Mesendoderm (in vitro differentiated cells): Measurements from ENCODE around the gene MYOCOS.

ENCODE experiments used
- DNase-seq: peaks from one replicate; pipeline ENCODE4 v3.0.0; 2013
- H2AK5ac ChIP-seq: 2 replicates; pipeline ENCODE4 v1.6.1; 2013; ENCODE audit warnings: low read length, inconsistent platforms
- H2BK120ac ChIP-seq: 2 replicates; pipeline ENCODE4 v1.6.1; 2013; ENCODE audit warnings: low read depth, mild to moderate bottlenecking, low read length, moderate library complexity, mixed read lengths
- H2BK15ac ChIP-seq: replicated peaks from 2 replicates; pipeline ENCODE4 v1.6.1; 2013; ENCODE audit warnings: low read depth, mild to moderate bottlenecking, moderate library complexity
- H2BK5ac ChIP-seq: 2 replicates; pipeline ENCODE4 v1.6.1; 2013; ENCODE audit warnings: low read length, inconsistent platforms
- H3K18ac ChIP-seq: 2 replicates; pipeline ENCODE4 v1.6.1; 2013; ENCODE audit warnings: mild to moderate bottlenecking, low read length, mixed read lengths
- H3K23ac ChIP-seq: one replicate; pipeline ENCODE4 v1.6.1; 2013; ENCODE audit warnings: low read length
- H3K27ac ChIP-seq: 2 replicates; pipeline ENCODE4 v1.5.1; 2013; ENCODE audit warnings: low read depth, mild to moderate bottlenecking, inconsistent platforms, low read length, moderate library complexity
- H3K27me3 ChIP-seq: 2 replicates; pipeline ENCODE4 v1.6.1; 2013; ENCODE audit warnings: low read length, control low read depth, mild to moderate bottlenecking, inconsistent platforms; ENCODE audit not compliant: insufficient read depth, poor library complexity
- H3K36me3 ChIP-seq: 2 replicates; pipeline ENCODE4 v1.6.1; 2013; ENCODE audit warnings: low read length, inconsistent platforms; ENCODE audit not compliant: control insufficient read depth, insufficient read depth
- H3K4ac ChIP-seq: one replicate; pipeline ENCODE4 v1.6.1; 2013; ENCODE audit warnings: low read depth, mild to moderate bottlenecking, low read length, moderate library complexity
- H3K4me1 ChIP-seq: 2 replicates; pipeline ENCODE4 v1.6.1; 2013; ENCODE audit warnings: low read depth, low read length, inconsistent platforms; ENCODE audit not compliant: control insufficient read depth
- H3K4me2 ChIP-seq: 2 replicates; pipeline ENCODE4 v1.6.1; 2013; ENCODE audit warnings: low read length
- H3K4me3 ChIP-seq: 2 replicates; pipeline ENCODE4 v1.5.1; 2013; ENCODE audit warnings: mild to moderate bottlenecking, low read length
- H3K56ac ChIP-seq: one replicate; pipeline ENCODE4 v1.6.1; 2013; ENCODE audit warnings: low read length
- H3K79me1 ChIP-seq: 2 replicates; pipeline ENCODE4 v1.6.1; 2013; ENCODE audit warnings: low read length, inconsistent platforms
- H3K79me2 ChIP-seq: 2 replicates; pipeline ENCODE4 v1.6.1; 2013; ENCODE audit warnings: mild to moderate bottlenecking, low read length; ENCODE audit not compliant: control insufficient read depth, insufficient read depth
- H3K9ac ChIP-seq: 2 replicates; pipeline ENCODE4 v1.6.1; 2013; ENCODE audit warnings: low read length, inconsistent platforms
- H4K5ac ChIP-seq: one replicate; pipeline ENCODE4 v1.6.1; 2013; ENCODE audit warnings: low read length
- H4K8ac ChIP-seq: one replicate; pipeline ENCODE4 v1.6.1; 2013; ENCODE audit warnings: low read depth, mild to moderate bottlenecking, control low read depth, low read length, moderate library complexity
- WGBS: extraction: QIAGEN DNeasy Blood & Tissue Kit; methylation state at CpG from one replicate; pipeline ENCODE4 v1.1.7; 2013; ENCODE audit warnings: low lambda C conversion rate, missing lambda C conversion rate; ENCODE audit not compliant: insufficient coverage; ENCODE audit errors: extremely low coverage; 5-methylcytosine and 5-hydroxymethylcytosine counted together

The MYOCOS gene

GRCh38 chr1:171645553-171646248 is 23.7 kb downstream of the MYOCOS start:
- WGBS = no CpG with 5 or more reads among the region's 8 CpGs
- H3K27me3 ChIP-seq = no peaks in the 10 kb centered on the region
- no peak overlapping the region for H3K4ac ChIP-seq
- no peak overlapping the region for H2AK5ac ChIP-seq
- H2BK15ac ChIP-seq = no peak overlapping the region
- no peaks in the 10 kb centered on the region for H3K36me3 ChIP-seq
- no peaks in the 10 kb centered on the region for H3K79me2 ChIP-seq
- no peak overlapping the region for H2BK5ac ChIP-seq
- no peak overlapping the region for H3K18ac ChIP-seq
- no peak overlapping the region for H3K4me3 ChIP-seq
- H3K23ac ChIP-seq = no peak overlapping the region
- H3K4me1 ChIP-seq = no peaks in the 10 kb centered on the region
- H2BK120ac ChIP-seq = no peak overlapping the region
- H3K27ac ChIP-seq = no peak overlapping the region
- no peak overlapping the region for H3K4me2 ChIP-seq
- H4K5ac ChIP-seq = no peak overlapping the region
- H3K79me1 ChIP-seq = no peaks in the 10 kb centered on the region
- H3K56ac ChIP-seq = no peak overlapping the region
- DNase-seq = no peak
- no peak overlapping the region for H3K9ac ChIP-seq
- H4K8ac ChIP-seq = no peak overlapping the region

- Histone ChIP-seq H2BK5ac (no peak overlapping the region), H3K79me1 (no peaks in the 10 kb centered on the region), H3K36me3 (no peaks in the 10 kb centered on the region), H3K4me3 (no peak overlapping the region), H2BK15ac (no peak overlapping the region), H4K8ac (no peak overlapping the region), H3K56ac (no peak overlapping the region), H3K18ac (no peak overlapping the region), H3K79me2 (no peaks in the 10 kb centered on the region), H2BK120ac (no peak overlapping the region), H3K23ac (no peak overlapping the region), H3K27me3 (no peaks in the 10 kb centered on the region), H3K4me2 (no peak overlapping the region), H3K27ac (no peak overlapping the region), H3K9ac (no peak overlapping the region), H2AK5ac (no peak overlapping the region), H3K4me1 (no peaks in the 10 kb centered on the region), H4K5ac (no peak overlapping the region), H3K4ac (no peak overlapping the region)
- no CpG with 5 or more reads among the region's 1 CpG for WGBS
- DNase-seq = no peak
Measured at GRCh38 chr1:171646249-171646560, 24.2 kb downstream of the MYOCOS start.

- Histone ChIP-seq H3K4me1 (no peaks in the 10 kb centered on the region), H3K4ac (no peak within 1 kb of the TSS), H3K79me2 (no peaks in the 10 kb centered on the region), H2AK5ac (no peak within 1 kb of the TSS), H4K5ac (no peak within 1 kb of the TSS), H2BK5ac (no peak within 1 kb of the TSS), H3K27ac (no peak within 1 kb of the TSS), H4K8ac (no peak within 1 kb of the TSS), H3K27me3 (no peaks in the 10 kb centered on the region), H3K4me2 (no peak within 1 kb of the TSS), H2BK120ac (no peak within 1 kb of the TSS), H3K36me3 (no peaks in the 10 kb centered on the region), H3K18ac (no peak within 1 kb of the TSS), H3K56ac (no peak within 1 kb of the TSS), H3K9ac (no peak within 1 kb of the TSS), H3K79me1 (no peaks in the 10 kb centered on the region), H2BK15ac (no peak within 1 kb of the TSS), H3K23ac (no peak within 1 kb of the TSS), H3K4me3 (no peak within 1 kb of the TSS)
- DNase-seq = no peak
- no CpG with 5 or more reads among the region's 8 CpGs for WGBS
Measured at GRCh38 chr1:171652234-171652822, 30.3 kb downstream of the MYOCOS start, which contains the start of gene MYOC. MYOC (minus strand) TSS chr1:171652688; CDS start chr1:171652611, 77 bp downstream.

- no peak overlapping the region for H3K9ac ChIP-seq
- H3K36me3 ChIP-seq = no peaks in the 10 kb centered on the region
- no peak overlapping the region for H3K27ac ChIP-seq
- H2BK15ac ChIP-seq = no peak overlapping the region
- WGBS = no CpG with 5 or more reads among the region's 1 CpG
- H3K4ac ChIP-seq = no peak overlapping the region
- no peak overlapping the region for H4K5ac ChIP-seq
- no peak overlapping the region for H4K8ac ChIP-seq
- no peaks in the 10 kb centered on the region for H3K79me2 ChIP-seq
- no peak overlapping the region for H2BK5ac ChIP-seq
- H3K56ac ChIP-seq = no peak overlapping the region
- no peaks in the 10 kb centered on the region for H3K4me1 ChIP-seq
- no peak for DNase-seq
- no peak overlapping the region for H3K18ac ChIP-seq
- no peak overlapping the region for H3K4me2 ChIP-seq
- H3K27me3 ChIP-seq = no peaks in the 10 kb centered on the region
- no peak overlapping the region for H3K4me3 ChIP-seq
- no peak overlapping the region for H3K23ac ChIP-seq
- no peaks in the 10 kb centered on the region for H3K79me1 ChIP-seq
- no peak overlapping the region for H2AK5ac ChIP-seq
- no peak overlapping the region for H2BK120ac ChIP-seq
Measured at GRCh38 chr1:171653796-171654195, 31.8 kb downstream of the MYOCOS start.

- H3K4me3 ChIP-seq = no peak overlapping the region
- no peak overlapping the region for H2BK15ac ChIP-seq
- no peak overlapping the region for H3K4me2 ChIP-seq
- H2BK5ac ChIP-seq = no peak overlapping the region
- no peak for DNase-seq
- H3K18ac ChIP-seq = no peak overlapping the region
- H3K79me1 ChIP-seq = no peaks in the 10 kb centered on the region
- H2BK120ac ChIP-seq = no peak overlapping the region
- no peaks in the 10 kb centered on the region for H3K27me3 ChIP-seq
- H3K4me1 ChIP-seq = no peaks in the 10 kb centered on the region
- H3K27ac ChIP-seq = no peak overlapping the region
- H2AK5ac ChIP-seq = no peak overlapping the region
- H4K5ac ChIP-seq = no peak overlapping the region
- H3K36me3 ChIP-seq = no peaks in the 10 kb centered on the region
- no peak overlapping the region for H3K56ac ChIP-seq
- no peak overlapping the region for H3K4ac ChIP-seq
- no peak overlapping the region for H3K9ac ChIP-seq
- no peak overlapping the region for H3K23ac ChIP-seq
- no peak overlapping the region for H4K8ac ChIP-seq
- H3K79me2 ChIP-seq = no peaks in the 10 kb centered on the region
- no CpG with 5 or more reads among the region's 8 CpGs for WGBS
Measured at GRCh38 chr1:171654201-171654941, 32.3 kb downstream of the MYOCOS start.
